Ectodermal cell (in vitro differentiated cells): ENCODE measurements around the gene TBC1D19.
"Not testable (repeated sequence)": the region's sequence is repeated elsewhere in the genome, so short reads cannot be mapped to it uniquely, and the experiment has no call there.

Experiments used
- H3K27ac ChIP-seq: 2 replicates; pipeline ENCODE4 v1.7.0; 2013; ENCODE audit warnings: mild to moderate bottlenecking, low read depth, low read length; ENCODE audit not compliant: insufficient read depth, poor library complexity, severe bottlenecking
- H3K27me3 ChIP-seq: 2 replicates; pipeline ENCODE4 v1.7.0; 2013; ENCODE audit warnings: mild to moderate bottlenecking, low read length; ENCODE audit not compliant: insufficient read depth, control insufficient read depth, poor library complexity, severe bottlenecking
- H3K36me3 ChIP-seq: one replicate; pipeline ENCODE4 v1.7.0; 2013; ENCODE audit warnings: low read length; ENCODE audit not compliant: control insufficient read depth, insufficient read depth
- H3K4me1 ChIP-seq: one replicate; pipeline ENCODE4 v1.7.0; 2013; ENCODE audit warnings: low read length; ENCODE audit not compliant: control insufficient read depth, insufficient read depth
- H3K4me3 ChIP-seq: 2 replicates; pipeline ENCODE4 v1.7.0; 2013; ENCODE audit warnings: low read depth, low read length, control low read depth; ENCODE audit not compliant: insufficient read depth
- H3K9me3 ChIP-seq: 2 replicates; pipeline ENCODE4 v1.7.0; 2013; ENCODE audit warnings: mild to moderate bottlenecking, low read length, moderate library complexity; ENCODE audit not compliant: control insufficient read depth
- WGBS, 2 experiments: methylation state at CpG; one replicate each; pipeline ENCODE4 v1.1.7; 2013; ENCODE audit warnings: missing lambda C conversion rate in 2 of 2; 5-methylcytosine and 5-hydroxymethylcytosine counted together

TBC1D19 gene

DNA sequence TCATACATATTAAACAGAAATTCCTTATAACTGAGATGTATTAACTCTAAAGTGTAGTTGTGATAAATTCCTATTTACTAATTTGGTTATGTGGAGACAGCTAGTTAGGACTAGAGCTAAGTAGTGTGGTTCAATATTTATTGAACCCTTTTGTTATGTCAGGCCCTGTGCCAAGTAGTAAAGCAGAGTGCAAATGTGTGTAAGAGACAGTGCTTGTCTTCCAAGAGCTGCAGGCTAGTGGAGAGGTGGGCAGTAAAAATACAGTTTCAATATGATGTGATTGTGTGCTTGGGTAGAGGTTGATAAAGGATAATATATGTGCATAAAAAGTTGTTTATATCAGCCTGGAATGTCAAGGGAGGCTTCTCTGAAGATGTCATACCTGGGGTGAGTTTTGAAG, 80.0 kb downstream of the TBC1D19 start:
- Histone ChIP-seq H3K36me3 (no peaks in the 10 kb centered on the region), H3K9me3 (no peaks in the 10 kb centered on the region), H3K27ac (no peak overlapping the region), H3K4me3 (no peak overlapping the region), H3K27me3 (no peaks in the 10 kb centered on the region), H3K4me1 (no peaks in the 10 kb centered on the region)

DNA sequence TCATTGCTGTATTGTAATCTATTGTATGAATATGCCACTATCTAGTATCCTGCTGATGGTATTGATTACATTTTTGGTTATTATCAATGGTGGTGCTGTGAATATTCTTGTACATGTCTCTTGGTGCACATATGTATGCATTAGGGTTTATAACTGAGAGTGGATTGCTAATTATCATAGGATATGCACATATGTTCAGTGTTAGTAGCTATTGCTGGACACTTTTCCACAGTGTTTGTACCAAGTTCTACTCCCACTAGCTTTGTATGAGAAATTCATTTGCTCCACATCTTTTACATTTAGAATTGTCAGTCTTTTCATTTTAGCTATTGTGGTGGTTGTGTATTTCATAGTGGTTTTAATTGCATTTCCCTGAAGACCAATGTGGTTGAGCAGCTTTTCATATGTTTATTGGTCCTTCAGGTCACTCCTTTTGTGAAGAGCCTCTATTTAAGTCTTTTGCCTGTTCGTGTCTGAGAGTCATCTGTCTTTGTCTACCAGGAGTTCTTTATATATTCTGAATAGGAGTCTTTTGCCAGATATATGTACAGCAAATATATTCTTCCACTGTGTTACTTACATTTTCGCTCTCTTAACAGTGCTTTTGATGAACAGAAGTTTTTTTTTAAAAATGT, 87.1 kb downstream of the TBC1D19 start:
- H3K9me3 ChIP-seq: no peaks in the 10 kb centered on the region
- 20% methylated on average over 1 of the region's 2 CpGs; no CpG with 5 or more reads in 1 of the 2 experiments for WGBS, 2 experiments

DNA sequence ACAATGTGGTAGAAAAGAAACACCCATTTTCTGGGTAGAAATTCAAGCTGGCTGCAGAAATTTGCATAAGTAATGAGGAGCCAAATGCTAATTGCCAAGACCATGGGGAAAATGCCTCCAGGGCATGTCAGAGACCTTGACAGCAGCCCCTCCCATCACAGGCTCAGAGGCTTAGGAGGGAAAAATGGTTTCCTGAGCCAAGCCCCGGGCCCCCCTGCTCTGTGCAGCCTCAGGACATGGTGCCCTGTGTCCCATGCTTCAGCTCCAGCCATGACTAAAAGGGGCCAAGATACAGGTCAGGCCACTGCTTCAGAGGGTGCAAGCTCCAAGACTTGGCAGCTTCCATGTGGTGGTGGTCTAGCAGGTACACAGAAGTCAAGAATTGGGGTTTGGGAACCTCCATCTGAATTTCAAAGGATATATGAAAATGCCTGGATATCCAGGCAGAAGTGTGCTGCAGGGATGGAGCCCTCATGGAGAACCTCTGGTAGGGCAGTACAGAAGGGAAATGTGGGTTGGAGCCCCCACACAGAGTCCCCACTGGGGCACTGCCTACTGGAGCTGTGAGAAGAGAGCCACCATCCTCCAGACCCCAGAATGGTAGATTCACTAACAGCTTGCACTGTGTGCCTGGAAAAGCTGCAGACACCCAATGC, 95.3 kb downstream of the TBC1D19 start:
- not testable (repeated sequence) for H3K27me3 ChIP-seq, H3K36me3 ChIP-seq, H3K4me3 ChIP-seq, H3K9me3 ChIP-seq, H3K4me1 ChIP-seq, H3K27ac ChIP-seq
- whole genome bisulfite sequencing, 2 experiments: 93 to 96% methylated on average over 1 of the region's 1 CpG

More for the DNA sequence above, 87.1 kb downstream of the TBC1D19 start:
- Histone ChIP-seq H3K27me3 (no peaks in the 10 kb centered on the region), H3K36me3 (no peaks in the 10 kb centered on the region), H3K4me1 (no peaks in the 10 kb centered on the region), H3K27ac (no peak overlapping the region), H3K4me3 (no peak overlapping the region)

DNA sequence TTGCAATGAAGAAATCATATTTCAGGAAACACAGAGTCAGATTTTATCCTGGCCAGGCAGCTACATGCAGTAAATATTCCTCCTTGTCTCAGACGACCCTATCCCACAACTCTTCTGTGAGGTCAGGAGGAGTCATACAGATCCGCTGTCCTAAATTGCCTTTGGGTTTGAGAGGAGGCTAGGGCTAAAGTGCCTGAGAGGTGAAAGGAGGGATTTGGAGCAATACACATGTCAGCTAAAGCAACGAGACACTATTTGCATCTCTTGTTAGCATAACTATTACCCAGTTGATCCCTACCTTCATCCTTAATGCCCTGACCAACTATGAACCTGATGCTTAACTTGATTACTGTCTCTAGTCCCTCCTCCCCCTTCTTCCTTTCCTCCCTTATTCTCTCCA, 98.6 kb downstream of the TBC1D19 start:
- Histone ChIP-seq H3K36me3 (peaks cover 6% of the 10 kb centered on the region), H3K27ac (no peak overlapping the region), H3K27me3 (no peaks in the 10 kb centered on the region), H3K4me3 (no peak overlapping the region), H3K9me3 (peaks cover 4% of the 10 kb centered on the region), H3K4me1 (no peaks in the 10 kb centered on the region)
- WGBS, 2 experiments: 71 to 75% methylated on average over 3 of the region's 3 CpGs

DNA sequence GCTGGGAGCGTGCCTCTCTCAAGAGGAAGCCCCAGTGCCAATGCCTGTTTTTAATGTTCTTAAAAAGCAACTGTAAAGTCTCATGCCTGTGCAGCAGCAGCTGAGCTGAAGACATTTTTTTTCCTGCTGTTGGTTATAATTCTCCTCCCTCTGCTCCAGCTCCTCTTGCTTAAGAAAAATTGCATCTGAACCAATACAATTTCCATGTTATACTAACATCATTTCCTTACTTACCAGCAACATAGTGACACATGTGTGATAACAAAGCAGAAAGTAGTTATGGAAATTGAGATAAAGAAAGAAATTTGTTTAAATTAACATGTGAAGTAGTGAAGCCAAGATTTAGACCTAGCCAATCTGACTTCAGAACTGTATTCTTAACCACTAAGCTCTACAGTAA, 101.4 kb downstream of the TBC1D19 start:
- Histone ChIP-seq H3K27me3 (no peaks in the 10 kb centered on the region), H3K4me1 (no peaks in the 10 kb centered on the region), H3K4me3 (no peak overlapping the region), H3K9me3 (no peaks in the 10 kb centered on the region), H3K36me3 (no peaks in the 10 kb centered on the region), H3K27ac (no peak overlapping the region)
- WGBS, 2 experiments: 90 to 98% methylated on average over 1 of the region's 1 CpG

DNA sequence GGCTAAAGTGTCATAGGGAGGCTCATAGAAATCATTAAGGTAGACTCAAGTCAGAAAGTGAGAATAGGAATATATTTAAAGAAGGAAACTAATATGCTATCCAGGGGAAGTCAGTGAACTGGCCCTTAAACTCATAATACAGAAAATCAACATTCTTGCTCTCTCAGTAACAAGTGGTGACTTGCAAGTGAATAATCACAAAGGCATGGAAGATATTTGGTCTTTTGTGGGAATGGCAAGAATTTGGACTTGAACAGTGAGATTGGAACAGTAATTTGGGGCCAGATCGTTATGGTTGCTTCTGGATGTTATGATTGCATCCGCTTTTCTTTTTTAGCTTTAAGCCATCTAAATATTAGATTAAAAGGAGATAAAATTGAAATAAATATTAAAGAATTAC, 103.8 kb downstream of the TBC1D19 start:
- no peaks in the 10 kb centered on the region for H3K4me1 ChIP-seq
- H3K27ac ChIP-seq: no peak overlapping the region
- H3K27me3 ChIP-seq: no peaks in the 10 kb centered on the region
- no peaks in the 10 kb centered on the region for H3K9me3 ChIP-seq
- H3K4me3 ChIP-seq: no peak overlapping the region
- H3K36me3 ChIP-seq: no peaks in the 10 kb centered on the region
- WGBS, 2 experiments: 86 to 100% methylated on average over 1 to 2 of the region's 2 CpGs

DNA sequence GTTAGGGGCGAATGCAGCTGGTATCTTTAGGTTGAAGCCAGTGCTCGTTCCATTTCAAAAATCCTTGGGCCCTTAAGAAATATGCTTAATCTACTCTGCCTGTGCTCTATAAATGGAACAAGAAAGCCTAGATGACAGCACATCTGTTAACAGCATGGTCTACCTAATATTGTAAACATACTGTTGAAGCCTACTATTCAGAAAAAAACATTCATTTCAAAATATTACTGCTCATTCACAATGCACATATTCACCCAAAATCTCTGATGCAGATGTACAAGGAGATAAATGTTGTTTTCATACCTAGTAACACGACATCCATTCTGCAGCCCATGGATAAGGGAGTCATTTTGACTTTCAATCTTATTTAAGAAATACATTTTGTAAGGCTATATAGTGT, 106.6 kb downstream of the TBC1D19 start:
- Histone ChIP-seq H3K36me3 (no peaks in the 10 kb centered on the region), H3K9me3 (no peaks in the 10 kb centered on the region), H3K27me3 (no peaks in the 10 kb centered on the region), H3K4me1 (no peaks in the 10 kb centered on the region), H3K4me3 (no peak overlapping the region), H3K27ac (no peak overlapping the region)
- WGBS, 2 experiments: 79 to 98% methylated on average over 2 to 3 of the region's 3 CpGs

DNA sequence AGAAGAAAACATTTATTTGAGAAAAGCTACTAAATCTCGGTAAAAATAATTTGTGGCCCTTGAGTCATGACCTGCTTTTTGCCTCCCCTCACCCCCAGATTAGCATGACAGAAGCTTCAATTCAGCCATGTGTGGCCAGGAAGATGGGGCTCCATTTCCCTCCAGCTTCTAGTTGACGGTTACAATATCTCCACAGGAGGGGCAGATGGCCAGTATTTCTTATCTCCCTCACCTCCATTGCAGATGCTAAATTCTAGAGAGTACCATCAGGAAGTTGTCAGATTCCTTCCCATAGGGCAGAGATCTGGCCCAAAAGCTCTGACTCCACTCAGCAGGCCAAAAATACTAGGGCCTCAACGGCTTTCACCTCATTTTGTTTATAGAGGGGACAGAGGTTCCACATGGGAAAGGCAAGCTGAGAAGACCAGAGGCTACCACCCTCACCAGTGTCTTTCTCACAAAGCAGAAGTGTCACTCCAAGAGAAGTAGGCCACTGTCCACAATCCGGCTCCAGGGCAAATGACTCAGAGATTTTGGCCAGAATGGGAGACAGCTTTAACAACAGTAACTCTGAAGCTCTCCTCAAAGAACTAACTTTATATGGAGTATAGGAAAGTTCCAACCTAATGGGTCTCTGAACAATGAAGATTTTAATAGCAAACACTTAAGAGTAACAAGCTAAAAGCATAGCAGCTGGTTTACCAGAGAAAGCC, 108.3 kb downstream of the TBC1D19 start:
- Histone ChIP-seq H3K27me3 (no peaks in the 10 kb centered on the region), H3K9me3 (no peaks in the 10 kb centered on the region), H3K4me1 (no peaks in the 10 kb centered on the region), H3K4me3 (no peak overlapping the region), H3K36me3 (no peaks in the 10 kb centered on the region), H3K27ac (no peak overlapping the region)
- 86 to 88% methylated on average over 4 of the region's 4 CpGs for WGBS, 2 experiments

DNA sequence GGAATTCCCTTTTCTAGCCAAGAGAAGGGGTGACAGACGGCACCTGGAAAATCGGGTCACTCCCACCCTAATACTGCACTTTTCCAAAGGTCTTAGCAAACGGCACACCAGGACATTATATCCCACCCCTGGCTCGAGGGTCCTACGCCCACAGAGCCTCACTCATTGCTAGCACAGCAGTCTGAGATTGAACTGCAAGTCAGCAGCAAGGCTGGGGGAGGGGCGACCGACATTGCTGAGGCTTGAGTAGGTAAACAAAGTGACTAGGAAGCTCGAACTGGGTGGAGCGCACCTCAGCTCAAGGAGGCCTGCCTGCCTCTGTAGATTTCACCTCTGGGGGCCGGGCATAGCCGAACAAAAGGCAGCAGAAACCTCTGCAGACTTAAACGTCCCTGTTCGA, 110.2 kb downstream of the TBC1D19 start:
- H3K4me1 ChIP-seq, H3K36me3 ChIP-seq, H3K9me3 ChIP-seq, H3K27me3 ChIP-seq, H3K27ac ChIP-seq, H3K4me3 ChIP-seq: not testable (repeated sequence)
- 93 to 95% methylated on average over 13 of the region's 13 CpGs for WGBS, 2 experiments

DNA sequence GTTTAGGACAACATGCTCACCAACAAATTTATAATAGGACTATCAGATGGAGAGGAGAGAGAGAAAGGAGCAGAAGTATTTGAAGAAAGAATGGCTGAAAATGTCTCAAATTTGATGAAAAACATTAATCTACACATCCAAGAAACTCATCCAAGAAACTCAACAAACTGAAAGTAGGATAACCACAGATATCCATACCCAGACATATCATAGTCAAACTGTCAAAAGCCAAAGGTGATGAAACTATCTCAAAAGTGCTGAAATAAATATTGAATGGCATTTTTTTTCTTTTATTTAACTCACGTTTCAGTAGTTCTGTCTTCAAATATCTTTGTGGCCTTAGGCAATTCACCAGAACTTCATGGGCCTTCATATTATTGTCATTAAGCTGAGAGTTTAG, 116.2 kb downstream of the TBC1D19 start:
- 100% methylated on average over 1 of the region's 1 CpG; no CpG with 5 or more reads in 1 of the 2 experiments for WGBS, 2 experiments
- Histone ChIP-seq H3K4me3 (no peak overlapping the region), H3K36me3 (no peaks in the 10 kb centered on the region), H3K27me3 (no peaks in the 10 kb centered on the region), H3K27ac (no peak overlapping the region), H3K4me1 (no peaks in the 10 kb centered on the region), H3K9me3 (no peaks in the 10 kb centered on the region)
